Measurements from ENCODE around the gene PDSS2. TPM values are rescaled to one million over a fixed set of nuclear protein-coding genes. Genes with fewer than 3 reads are reported as not detected.

PDSS2 gene
- polyA plus RNA-seq, 1 of the 3 experiments (the other 2 are of a cell fraction): 5.6 TPM

- Histone ChIP-seq H3K36me3 (replicated peaks in 1 of 2; ENCODE audit: control insufficient read depth in 1 of 2, insufficient read depth in 2 of 2, low read length in 1 of 2) (no peaks in the 10 kb centered on the region), H2AFZ (ENCODE audit: low read depth) (no peak overlapping the region), H4K20me1 (ENCODE audit: insufficient read depth) (no peaks in the 10 kb centered on the region), H3K4me1 (ENCODE audit: control insufficient read depth in 1 of 2, insufficient read depth in 2 of 2, low read depth in 1 of 2, low read length in 1 of 2) (peaks cover 0 to 8% of the 10 kb centered on the region in 2 experiments; a peak in 1 of 4 replicates), H3K9me3 (no peaks in the 10 kb centered on the region), H3K27me3 (ENCODE audit: insufficient read depth) (no peaks in the 10 kb centered on the region), H3K9me2 (no peaks in the 10 kb centered on the region), H3K4me2 (no peak overlapping the region), H3K27ac (ENCODE audit: low read depth in 2 of 2, low read length in 1 of 2) (no peak overlapping the region), H3K4me3 (ENCODE audit: low read depth in 2 of 2, low read length in 1 of 2) (no peak overlapping the region), H3K79me2 (ENCODE audit: insufficient read depth) (0 out of 2 replicates have a peak, but pooled peaks cover 3% of the 10 kb centered on the region), H3K9ac (no peak overlapping the region), H3F3A (replicated peaks; ENCODE audit: insufficient read depth) (peaks cover 15% of the 10 kb centered on the region)
- 80% methylated on average over 2 of the region's 2 CpGs for WGBS (ENCODE audit: low lambda C conversion rate)
- no peak for DNase-seq
- CTCF ChIA-PET: no interaction called here
- TF ChIP-seq TCF12 (IDR thresholded peaks at IDR 0.05) (no peak), TAF1 (IDR thresholded peaks at IDR 0.05; ENCODE audit: borderline replicate concordance, low read depth, low read length) (no peak)
- POLR2A ChIA-PET: no interaction called here
Observed at GRCh38 chr6:107447663-107448216, 11.6 kb downstream of the PDSS2 start.

GRCh38 chr6:107444277-107444676, 15.1 kb downstream of the PDSS2 start:
- no peaks in the 10 kb centered on the region for H3K36me3 ChIP-seq (replicated peaks in 1 of 2; ENCODE audit: control insufficient read depth in 1 of 2, insufficient read depth in 2 of 2, low read length in 1 of 2)
- no peaks in the 10 kb centered on the region for H3K9me3 ChIP-seq
- ChIA-PET POLR2A (no interaction called here), CTCF (interaction anchor here (1.5 kb wide), 1 partner anchor 9 kb away, joined by 7 read pairs; no protein-coding TSS in a partner anchor)
- H3K27me3 ChIP-seq (ENCODE audit: insufficient read depth): no peaks in the 10 kb centered on the region
- peaks cover 3% of the 10 kb centered on the region; the same call in 1 of the 2 replicates for H3K79me2 ChIP-seq (ENCODE audit: insufficient read depth)
- H3K9me2 ChIP-seq: no peaks in the 10 kb centered on the region
- no peaks in the 10 kb centered on the region for H4K20me1 ChIP-seq (ENCODE audit: insufficient read depth)
- H2AFZ ChIP-seq (ENCODE audit: low read depth): no peak overlapping the region
- WGBS (ENCODE audit: low lambda C conversion rate): 77% methylated on average over 1 of the region's 1 CpG
- peak overlapping the region in 1 of 2 experiments; percentile 48; a peak in 2 of 4 replicates for H3K27ac ChIP-seq (ENCODE audit: low read depth in 2 of 2, low read length in 1 of 2)
- no peak overlapping the region for H3K4me3 ChIP-seq (ENCODE audit: low read depth in 2 of 2, low read length in 1 of 2)
- H3K4me1 ChIP-seq (ENCODE audit: control insufficient read depth in 1 of 2, insufficient read depth in 2 of 2, low read depth in 1 of 2, low read length in 1 of 2): peaks cover 0 to 8% of the 10 kb centered on the region in 2 experiments; a peak in 1 of 4 replicates
- H3F3A ChIP-seq (replicated peaks; ENCODE audit: insufficient read depth): peaks cover 15% of the 10 kb centered on the region
- no peak for DNase-seq
- TF ChIP-seq FOSL2 (IDR thresholded peaks at IDR 0.05; ENCODE audit: borderline replicate concordance, low read depth) (no peak), YY1 (IDR thresholded peaks at IDR 0.05; ENCODE audit: low read depth) (no peak), EZH2phosphoT487 (IDR thresholded peaks at IDR 0.05; ENCODE audit: borderline replicate concordance, low read depth) (no peak), ZBTB33 (IDR thresholded peaks at IDR 0.05; ENCODE audit: borderline replicate concordance, low read depth) (no peak), NRF1 (IDR thresholded peaks at IDR 0.05; ENCODE audit: low read depth, low read length) (no peak), CHD2 (IDR thresholded peaks at IDR 0.05; ENCODE audit: low read length, partially characterized antibody) (no peak), GABPA (IDR thresholded peaks at IDR 0.05; ENCODE audit: low read depth) (no peak), POLR2AphosphoS5 (IDR thresholded peaks at IDR 0.05; ENCODE audit: low read depth, low read length) (no peak), SIN3A (IDR thresholded peaks at IDR 0.05; ENCODE audit: borderline replicate concordance, low read depth, low read length) (no peak), RCOR1 (IDR thresholded peaks at IDR 0.05; ENCODE audit: low read length) (no peak), USF1 (IDR thresholded peaks at IDR 0.05; ENCODE audit: borderline replicate concordance, low read depth) (no peak), REST (IDR thresholded peaks at IDR 0.05; ENCODE audit: low read depth, low read length) (no peak), FOXJ3 (CRISPR knock-in tag; IDR thresholded peaks at IDR 0.05) (no peak), MEF2A (IDR thresholded peaks at IDR 0.05; ENCODE audit: borderline replicate concordance, low read depth) (no peak), RAD21 (IDR thresholded peaks at IDR 0.05; ENCODE audit: low read length) (no peak), USF2 (IDR thresholded peaks at IDR 0.05; ENCODE audit: borderline replicate concordance, low read depth, low read length) (no peak), TAF1 (IDR thresholded peaks at IDR 0.05; ENCODE audit: borderline replicate concordance, low read depth, low read length) (no peak)
- no peak overlapping the region for H3K9ac ChIP-seq
- H3K4me2 ChIP-seq: peak overlapping the region; percentile 5; the same call in 1 of the 2 replicates
